ENCODE measurements around the gene IRF5.
"Not testable (repeated sequence)": the region's sequence is repeated elsewhere in the genome, so short reads cannot be mapped to it uniquely, and the experiment has no call there.

IRF5 gene

GRCh38 chr7:128911423-128912031, 26.2 kb upstream of the IRF5 start:
- no peak overlapping the region for H3K4me3 ChIP-seq
- in situ Hi-C loops (cut with MboI; ENCODE audit: low sequenced_read_pairs), result loop anchor here (25.0 kb wide), 1 partner anchor 176 kb away; no protein-coding TSS in a partner anchor
- H3K36me3 ChIP-seq (replicated peaks), result no peaks in the 10 kb centered on the region
- peak in 1 of 2 experiments; percentile 56 for DNase-seq (ENCODE audit: low spot score in 2 of 2)
- H3K9me3 ChIP-seq, result no peaks in the 10 kb centered on the region
- no peaks in the 10 kb centered on the region for H3K4me1 ChIP-seq
- H3K27me3 ChIP-seq (ENCODE audit: low read depth), result no peaks in the 10 kb centered on the region

GRCh38 chr7:128912281-128912680, 25.4 kb upstream of the IRF5 start:
- H3K36me3 ChIP-seq (replicated peaks), result no peaks in the 10 kb centered on the region
- no peaks in the 10 kb centered on the region for H3K9me3 ChIP-seq
- H3K4me1 ChIP-seq, result no peaks in the 10 kb centered on the region
- no peak overlapping the region for H3K4me3 ChIP-seq
- DNase-seq (ENCODE audit: low spot score in 2 of 2), result no peak
- in situ Hi-C loops (cut with MboI; ENCODE audit: low sequenced_read_pairs), result loop anchor here (25.0 kb wide), 1 partner anchor 175 kb away; no protein-coding TSS in a partner anchor
- H3K27me3 ChIP-seq (ENCODE audit: low read depth), result no peaks in the 10 kb centered on the region

- not testable (repeated sequence) for H3K27me3 ChIP-seq (ENCODE audit: low read depth); H3K4me1 ChIP-seq; DNase-seq (ENCODE audit: low spot score in 2 of 2); H3K4me3 ChIP-seq; H3K9me3 ChIP-seq; H3K36me3 ChIP-seq (replicated peaks)
- in situ Hi-C loops (cut with MboI; ENCODE audit: low sequenced_read_pairs), result loop anchor here (25.0 kb wide), 1 partner anchor 174 kb away; no protein-coding TSS in a partner anchor
These were observed 24.8 kb upstream of the IRF5 start for GRCh38 chr7:128912709-128913495.

GRCh38 chr7:128913870-128914565, 23.7 kb upstream of the IRF5 start:
- no peaks in the 10 kb centered on the region for H3K9me3 ChIP-seq
- H3K4me3 ChIP-seq, result no peak overlapping the region
- H3K36me3 ChIP-seq (replicated peaks), result no peaks in the 10 kb centered on the region
- DNase-seq (ENCODE audit: low spot score in 2 of 2), result no peak
- no peaks in the 10 kb centered on the region for H3K4me1 ChIP-seq
- in situ Hi-C loops (cut with MboI; ENCODE audit: low sequenced_read_pairs), result loop anchor here (25.0 kb wide), 1 partner anchor 173 kb away; no protein-coding TSS in a partner anchor
- H3K27me3 ChIP-seq (ENCODE audit: low read depth), result no peaks in the 10 kb centered on the region

GRCh38 chr7:128914566-128915151, 23.1 kb upstream of the IRF5 start:
- Histone ChIP-seq H3K9me3 (no peaks in the 10 kb centered on the region), H3K4me1 (no peaks in the 10 kb centered on the region), H3K36me3 (replicated peaks) (no peaks in the 10 kb centered on the region), H3K4me3 (no peak overlapping the region), H3K27me3 (ENCODE audit: low read depth) (no peaks in the 10 kb centered on the region)
- in situ Hi-C loops (cut with MboI; ENCODE audit: low sequenced_read_pairs), result loop anchor here (25.0 kb wide), 1 partner anchor 173 kb away; no protein-coding TSS in a partner anchor
- no peak for DNase-seq (ENCODE audit: low spot score in 2 of 2)

GRCh38 chr7:128915271-128915819, 22.4 kb upstream of the IRF5 start:
- Histone ChIP-seq H3K36me3 (replicated peaks) (no peaks in the 10 kb centered on the region), H3K4me3 (no peak overlapping the region), H3K9me3 (no peaks in the 10 kb centered on the region), H3K4me1 (no peaks in the 10 kb centered on the region), H3K27me3 (ENCODE audit: low read depth) (0 out of 2 replicates have a peak, but pooled peaks cover 2% of the 10 kb centered on the region)
- in situ Hi-C loops (cut with MboI; ENCODE audit: low sequenced_read_pairs), result loop anchor here (25.0 kb wide), 1 partner anchor 172 kb away; no protein-coding TSS in a partner anchor
- no peak for DNase-seq (ENCODE audit: low spot score in 2 of 2)

- no peaks in the 10 kb centered on the region for H3K4me1 ChIP-seq
- in situ Hi-C loops (cut with MboI; ENCODE audit: low sequenced_read_pairs), result loop anchor here (25.0 kb wide), 1 partner anchor 171 kb away; no protein-coding TSS in a partner anchor
- 0 out of 2 replicates have a peak, but pooled peaks cover 7% of the 10 kb centered on the region for H3K27me3 ChIP-seq (ENCODE audit: low read depth)
- no peak for DNase-seq (ENCODE audit: low spot score in 2 of 2)
- H3K4me3 ChIP-seq, result no peak overlapping the region
- no peaks in the 10 kb centered on the region for H3K9me3 ChIP-seq
- H3K36me3 ChIP-seq (replicated peaks), result no peaks in the 10 kb centered on the region
These were observed 21.7 kb upstream of the IRF5 start for GRCh38 chr7:128915841-128916642.

- Histone ChIP-seq H3K27me3 (ENCODE audit: low read depth) (0 out of 2 replicates have a peak, but pooled peaks cover 7% of the 10 kb centered on the region), H3K9me3 (no peaks in the 10 kb centered on the region), H3K4me1 (no peaks in the 10 kb centered on the region), H3K36me3 (replicated peaks) (no peaks in the 10 kb centered on the region), H3K4me3 (no peak overlapping the region)
- DNase-seq (ENCODE audit: low spot score in 2 of 2), result no peak
- in situ Hi-C loops (cut with MboI; ENCODE audit: low sequenced_read_pairs), result loop anchor here (25.0 kb wide), 1 partner anchor 171 kb away; no protein-coding TSS in a partner anchor
These were observed 21.1 kb upstream of the IRF5 start for GRCh38 chr7:128916643-128916915.

- H3K4me3 ChIP-seq, result no peak overlapping the region
- no peaks in the 10 kb centered on the region for H3K36me3 ChIP-seq (replicated peaks)
- in situ Hi-C loops (cut with MboI; ENCODE audit: low sequenced_read_pairs), result loop anchor here (25.0 kb wide), 1 partner anchor 170 kb away; no protein-coding TSS in a partner anchor
- no peaks in the 10 kb centered on the region for H3K4me1 ChIP-seq
- no peak for DNase-seq (ENCODE audit: low spot score in 2 of 2)
- H3K9me3 ChIP-seq, result no peaks in the 10 kb centered on the region
- H3K27me3 ChIP-seq (ENCODE audit: low read depth), result 0 out of 2 replicates have a peak, but pooled peaks cover 7% of the 10 kb centered on the region
These were observed 20.6 kb upstream of the IRF5 start for GRCh38 chr7:128917122-128917521.

GRCh38 chr7:128918016-128918665, 19.6 kb upstream of the IRF5 start:
- no peak for DNase-seq (ENCODE audit: low spot score in 2 of 2)
- Histone ChIP-seq H3K36me3 (replicated peaks) (no peaks in the 10 kb centered on the region), H3K4me3 (no peak overlapping the region), H3K9me3 (no peaks in the 10 kb centered on the region), H3K4me1 (no peaks in the 10 kb centered on the region), H3K27me3 (ENCODE audit: low read depth) (0 out of 2 replicates have a peak, but pooled peaks cover 7% of the 10 kb centered on the region)
- in situ Hi-C loops (cut with MboI; ENCODE audit: low sequenced_read_pairs), result loop anchor here (25.0 kb wide), 1 partner anchor 169 kb away; no protein-coding TSS in a partner anchor

- no peaks in the 10 kb centered on the region for H3K36me3 ChIP-seq (replicated peaks)
- H3K4me1 ChIP-seq, result no peaks in the 10 kb centered on the region
- no peaks in the 10 kb centered on the region for H3K9me3 ChIP-seq
- 0 out of 2 replicates have a peak, but pooled peaks cover 7% of the 10 kb centered on the region for H3K27me3 ChIP-seq (ENCODE audit: low read depth)
- in situ Hi-C loops (cut with MboI; ENCODE audit: low sequenced_read_pairs), result loop anchor here (25.0 kb wide), 1 partner anchor 168 kb away; no protein-coding TSS in a partner anchor
- no peak overlapping the region for H3K4me3 ChIP-seq
- DNase-seq (ENCODE audit: low spot score in 2 of 2), result no peak
These were observed 18.5 kb upstream of the IRF5 start for GRCh38 chr7:128919241-128919640.
